GM18526 (cell line): Measurements from ENCODE around the gene SIVA1.

Source experiments
- POLR2A ChIP-seq: IDR thresholded peaks from 3 replicates; pipeline ENCODE4 v1.6.1; 2011; ENCODE audit not compliant: insufficient read length; ENCODE audit errors: extremely low read depth

SIVA1 gene

DNA sequence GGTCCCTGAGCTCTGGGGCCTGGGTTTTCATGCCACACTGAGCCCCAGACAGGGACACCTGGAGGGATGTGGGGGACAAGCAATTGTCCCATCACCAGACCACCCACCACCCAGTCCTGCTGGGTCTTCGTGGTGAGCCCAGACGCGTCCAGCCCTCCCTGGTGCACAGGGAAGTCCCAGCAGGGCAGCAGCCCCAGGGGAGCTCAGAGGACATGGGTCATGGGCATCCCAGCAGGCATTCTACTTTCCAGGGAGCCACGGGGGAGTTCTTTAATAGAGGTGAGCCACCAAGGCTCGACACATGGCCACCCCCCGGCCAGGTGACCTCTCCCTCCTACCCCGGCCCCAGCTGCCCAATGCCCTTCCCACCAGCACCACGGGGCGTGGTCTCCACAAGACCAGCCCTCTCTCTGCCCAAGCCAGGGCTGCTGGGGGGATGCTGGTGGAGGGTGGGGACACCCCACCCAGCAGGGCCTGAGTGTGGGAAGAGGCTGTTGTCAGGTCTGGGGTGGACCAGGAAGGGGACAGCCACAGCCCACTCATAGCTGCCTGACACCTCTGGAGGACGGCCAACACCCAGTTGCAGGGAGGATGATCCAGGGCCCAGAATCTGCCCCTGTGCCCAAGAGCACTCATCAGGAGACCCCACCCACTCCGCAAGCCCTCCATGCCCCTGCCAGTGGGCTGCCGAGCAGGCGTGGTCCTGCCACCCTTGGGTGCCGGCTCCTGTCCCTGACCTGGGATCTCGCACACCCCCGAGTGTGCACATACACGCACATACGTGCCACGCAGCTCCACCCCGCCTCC, 28.5 kb downstream of the SIVA1 start:
- no peak for TF ChIP-seq POLR2A

DNA sequence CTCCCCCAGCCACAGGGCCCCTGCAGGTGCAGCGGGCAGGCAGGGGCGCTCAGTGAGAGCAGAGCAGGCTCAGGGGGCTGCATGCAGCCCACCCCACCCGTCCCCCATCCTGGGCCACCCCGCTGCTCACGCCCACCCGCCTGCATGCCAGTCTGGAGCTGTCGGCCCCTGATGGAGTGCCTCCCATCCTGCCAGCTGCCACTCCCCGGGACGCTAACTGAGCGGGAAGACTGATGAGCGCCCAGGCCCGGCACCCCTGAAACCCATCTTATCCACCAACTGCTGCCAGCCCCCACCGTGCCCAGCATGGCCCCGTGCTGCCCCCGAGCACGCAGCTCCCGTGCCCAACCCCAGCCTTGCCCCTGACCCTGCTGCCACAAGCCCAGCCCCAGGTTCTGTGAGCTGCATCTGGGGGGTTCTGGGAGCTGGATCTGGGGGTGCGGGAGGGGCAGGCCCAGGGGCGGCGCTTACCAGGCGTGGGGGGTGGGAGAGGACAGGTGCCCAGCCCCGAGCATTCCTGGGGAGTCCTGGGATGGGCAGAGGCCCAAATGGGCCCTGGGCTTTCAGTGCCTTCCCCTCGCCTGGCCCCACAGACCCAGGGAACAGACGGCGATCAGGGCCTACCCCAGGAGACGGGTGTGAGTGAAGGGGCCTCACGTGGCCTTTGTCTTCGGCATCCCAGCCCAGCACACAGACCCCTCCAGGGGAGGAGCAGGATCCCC, 29.3 kb downstream of the SIVA1 start:
- TF ChIP-seq POLR2A: no peak

DNA sequence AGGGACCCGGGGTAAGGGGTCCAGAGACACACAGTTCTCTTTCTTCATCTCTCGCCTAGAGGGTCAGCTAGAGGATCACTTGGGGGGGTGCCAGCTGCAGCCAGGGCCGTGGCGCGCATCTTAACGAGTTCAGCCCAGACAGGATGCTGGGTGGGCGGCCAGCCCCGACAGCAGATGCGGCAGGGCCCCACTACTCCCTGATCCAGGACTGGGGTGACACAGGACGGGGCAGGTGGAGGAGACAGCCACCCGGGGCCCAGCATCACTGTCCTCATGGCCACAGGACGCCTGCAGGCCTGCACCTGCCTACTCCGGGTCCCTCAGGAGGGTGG, 29.8 kb downstream of the SIVA1 start:
- no peak for TF ChIP-seq POLR2A

DNA sequence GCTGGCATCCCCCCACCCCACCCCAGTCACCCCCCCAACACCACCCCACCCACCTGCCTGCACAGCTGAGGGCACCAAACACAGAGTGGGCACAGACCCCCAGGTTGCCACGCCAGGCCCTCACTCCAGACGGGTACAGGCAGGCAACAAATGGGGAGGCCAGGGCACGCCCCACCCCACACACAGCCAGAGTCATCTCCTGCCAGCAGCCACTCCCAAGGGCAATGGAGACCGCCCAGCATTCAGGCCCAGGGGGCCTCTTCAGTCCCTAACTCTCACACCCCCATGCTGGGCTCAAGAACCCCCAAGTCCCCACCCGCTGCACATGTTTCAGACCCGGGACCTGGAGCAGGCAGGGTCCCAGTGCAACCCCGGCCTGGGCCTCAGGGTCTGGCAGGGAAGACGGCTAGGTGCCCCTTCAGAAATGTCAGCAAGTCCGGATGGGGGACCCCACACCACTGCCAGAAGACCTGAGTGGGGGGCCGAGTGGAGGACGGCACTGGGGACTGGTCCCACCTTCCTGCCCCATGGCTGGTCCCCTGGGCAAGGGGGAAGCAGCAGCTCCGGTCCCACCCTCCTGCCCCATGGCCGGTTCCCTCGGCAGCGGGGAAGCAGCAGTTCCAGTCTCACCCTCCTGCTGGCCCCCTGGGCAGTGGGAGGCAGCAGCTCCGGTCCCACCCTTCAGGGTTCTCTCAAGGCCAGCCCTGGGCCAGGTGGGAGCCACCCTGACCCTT, 30.7 kb downstream of the SIVA1 start:
- TF ChIP-seq POLR2A: no peak

DNA sequence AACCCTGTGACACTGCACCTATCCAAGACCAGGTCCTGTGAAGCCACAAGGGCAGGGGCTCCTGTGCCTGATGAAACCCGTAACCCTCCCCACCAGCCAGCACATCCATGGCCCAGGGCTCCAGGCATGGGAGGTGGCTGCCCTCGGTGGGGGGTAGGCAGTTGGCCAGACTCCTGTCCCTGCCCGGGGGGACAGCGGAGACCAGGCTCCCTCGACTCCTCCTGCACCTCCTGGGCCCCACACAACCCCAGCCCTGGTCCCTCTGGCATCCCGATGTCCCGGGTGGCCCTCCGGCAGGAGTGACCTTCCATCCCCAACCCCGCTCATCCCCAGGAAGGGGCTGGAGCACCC, 31.2 kb downstream of the SIVA1 start:
- no peak for TF ChIP-seq POLR2A

GRCh38 chr14:104784846-104785707, 32.1 kb downstream of the SIVA1 start:
- TF ChIP-seq POLR2A: no peak

- TF ChIP-seq POLR2A: no peak
Observed at GRCh38 chr14:104785708-104786080, 32.7 kb downstream of the SIVA1 start.

DNA sequence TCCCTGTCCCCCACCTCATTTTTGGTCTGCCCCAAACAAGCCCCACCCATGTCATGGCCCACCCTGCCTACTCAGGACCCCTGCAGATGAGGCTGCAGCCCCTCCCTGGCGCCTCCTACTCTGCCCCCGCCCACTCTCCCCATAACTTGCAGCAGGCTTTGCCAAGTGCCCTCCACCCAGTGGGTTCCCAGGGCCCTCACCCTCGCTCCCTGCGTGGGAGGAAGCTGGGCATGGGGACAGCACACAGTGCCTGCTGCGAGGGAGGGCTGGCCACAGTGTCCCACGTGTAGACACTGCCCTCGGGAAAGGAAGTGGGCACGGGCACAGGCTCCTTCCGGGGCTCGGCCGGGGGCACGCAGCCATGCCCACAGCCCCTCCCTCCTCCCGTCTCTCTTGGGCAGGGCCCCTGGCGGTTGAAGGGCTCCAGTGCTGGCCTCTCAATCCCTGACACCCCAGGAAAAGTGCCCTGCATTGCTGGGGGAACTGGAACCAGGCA, 33.2 kb downstream of the SIVA1 start:
- TF ChIP-seq POLR2A: no peak

DNA sequence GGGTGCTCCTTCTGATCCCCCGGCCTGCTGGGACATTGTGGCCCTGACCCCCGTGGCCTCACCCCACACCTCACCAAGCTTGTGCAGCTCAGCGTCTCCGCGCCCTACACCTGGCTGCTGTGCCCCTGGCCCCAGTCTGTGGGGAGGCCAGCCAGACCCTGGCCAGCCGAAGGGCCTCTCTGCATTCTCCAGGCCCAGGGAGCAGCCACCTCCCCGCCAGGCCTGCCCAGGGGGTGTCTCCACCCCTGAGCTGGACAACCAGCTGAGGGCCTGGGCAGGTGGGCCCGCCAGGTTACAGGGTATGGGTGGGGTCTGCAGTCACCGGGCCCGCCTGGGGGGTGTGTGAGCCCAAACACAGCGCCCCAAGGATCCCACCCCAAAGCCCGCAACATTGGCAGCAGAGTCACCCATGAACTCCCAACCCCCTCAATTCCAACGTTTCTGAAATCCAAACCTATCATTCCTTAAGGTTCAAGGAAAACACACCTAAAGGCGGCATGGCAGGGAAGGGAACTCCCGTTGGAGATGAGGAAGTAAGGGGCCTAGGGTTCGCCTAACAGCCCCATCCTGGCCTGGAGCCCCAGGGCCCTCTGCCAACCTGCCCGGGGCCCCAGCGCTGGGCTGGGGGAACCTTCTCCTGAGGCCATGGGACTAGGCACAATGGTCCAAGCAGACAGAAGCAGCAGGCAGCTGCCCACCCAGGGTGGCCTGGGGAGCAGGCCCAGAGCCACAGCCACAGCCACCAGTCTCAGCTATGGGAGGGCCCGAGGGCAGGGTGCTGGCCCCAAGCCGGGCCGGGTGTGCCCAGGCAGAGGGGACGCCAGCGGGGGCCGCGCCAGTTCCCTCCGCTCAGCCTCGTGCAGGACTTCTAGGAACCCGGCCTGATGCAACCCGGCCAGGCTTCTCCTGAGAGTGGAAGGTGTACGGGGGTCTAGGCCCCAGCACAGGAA, 34.1 kb downstream of the SIVA1 start:
- no peak for TF ChIP-seq POLR2A

- no peak for TF ChIP-seq POLR2A
Observed at GRCh38 chr14:104787736-104788135, 34.8 kb downstream of the SIVA1 start.

GRCh38 chr14:104788161-104788818, 35.3 kb downstream of the SIVA1 start:
- no peak for TF ChIP-seq POLR2A

DNA sequence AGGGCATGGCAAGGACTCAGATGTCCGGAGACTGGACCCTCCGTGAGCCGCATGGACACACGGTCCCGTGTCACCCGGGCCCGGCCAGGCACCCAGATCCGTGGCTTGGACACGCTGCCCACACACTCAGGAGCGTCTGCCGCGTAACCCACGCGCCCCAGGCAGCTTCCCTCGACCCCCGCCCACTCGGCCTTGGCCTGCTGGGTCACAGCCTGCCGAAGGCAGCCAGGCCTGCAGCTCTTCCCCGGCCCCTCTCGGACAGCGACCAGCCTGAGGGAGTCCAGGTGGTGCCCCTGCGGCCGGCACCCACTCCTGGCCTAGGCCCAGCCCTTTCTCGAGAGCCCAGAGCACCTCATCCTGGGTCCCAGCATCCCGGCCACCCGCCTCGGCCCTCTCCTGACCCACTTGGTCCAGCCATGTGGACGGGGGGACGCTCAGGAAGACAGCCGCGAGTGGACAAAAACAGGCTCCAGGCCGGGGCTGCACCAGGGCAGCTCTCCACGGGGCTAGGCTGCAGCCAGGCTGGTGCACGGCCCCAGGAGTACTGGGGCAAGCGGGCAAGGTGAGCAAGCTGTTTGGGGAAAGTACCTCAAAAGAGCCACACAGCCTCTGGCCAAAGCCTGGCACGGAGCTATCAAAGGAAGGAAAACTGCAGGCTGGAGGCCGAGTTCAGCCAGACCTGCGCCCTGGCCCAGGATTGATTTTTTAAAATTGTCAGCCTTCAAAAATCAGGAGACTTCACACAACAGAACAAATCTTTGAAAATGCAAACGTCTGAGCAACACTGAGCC, 36.1 kb downstream of the SIVA1 start:
- no peak for TF ChIP-seq POLR2A
